Hematopoietic multipotent progenitor cell treated with erythropoietin and hydrocortisone succinate and interleukin-3 and kit ligand, for 4 days (in vitro differentiated cells): Measurements from ENCODE around the gene SINHCAF.

Source experiments
- DNase-seq: peaks from one replicate; pipeline ENCODE4 v3.0.0-alpha.2; 2015

The SINHCAF gene, protein sequence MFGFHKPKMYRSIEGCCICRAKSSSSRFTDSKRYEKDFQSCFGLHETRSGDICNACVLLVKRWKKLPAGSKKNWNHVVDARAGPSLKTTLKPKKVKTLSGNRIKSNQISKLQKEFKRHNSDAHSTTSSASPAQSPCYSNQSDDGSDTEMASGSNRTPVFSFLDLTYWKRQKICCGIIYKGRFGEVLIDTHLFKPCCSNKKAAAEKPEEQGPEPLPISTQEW

DNA sequence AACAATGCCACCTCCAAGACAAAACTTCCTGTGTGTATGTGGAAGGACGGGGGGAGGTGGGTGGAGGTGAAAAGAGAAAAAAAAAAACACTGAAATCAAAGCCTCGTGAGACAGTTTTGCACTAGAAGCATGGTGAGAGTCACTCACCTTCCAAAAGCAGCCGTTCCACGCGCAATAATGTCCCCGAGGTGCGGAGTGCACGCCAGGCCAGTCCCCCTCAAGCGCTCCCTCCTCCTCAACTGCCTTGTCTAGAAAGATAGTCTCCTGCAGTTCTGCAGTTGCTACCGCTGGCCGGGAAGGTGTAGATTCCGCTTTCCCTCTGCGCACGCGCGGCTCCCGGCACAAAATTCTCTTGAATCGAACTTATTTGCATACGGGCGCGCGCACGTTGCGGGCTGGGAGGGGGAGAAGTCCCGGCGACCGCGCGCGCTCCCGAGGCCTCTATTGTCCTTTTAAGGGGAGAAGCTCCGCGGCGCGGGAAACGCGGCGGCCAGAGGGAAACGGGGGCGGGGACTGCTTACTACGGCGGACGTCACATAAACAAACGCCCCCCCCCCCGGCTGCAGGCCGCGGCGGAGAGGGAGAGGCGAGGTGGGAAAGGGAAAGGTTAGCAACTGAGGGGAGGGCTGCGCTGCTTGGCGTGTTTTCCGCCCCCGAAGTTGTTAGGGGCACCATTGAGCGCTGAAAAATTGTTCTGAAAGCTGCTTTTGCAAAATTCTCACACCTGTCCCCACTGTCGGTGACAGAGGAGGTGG, at the start of gene SINHCAF:
TSS of gene SINHCAF (minus strand) at position 274 of the 755 bp plus-strand sequence. CDS start 27,946 bp downstream, outside the sequence.
- DNase-seq, result peak; percentile 100

DNA sequence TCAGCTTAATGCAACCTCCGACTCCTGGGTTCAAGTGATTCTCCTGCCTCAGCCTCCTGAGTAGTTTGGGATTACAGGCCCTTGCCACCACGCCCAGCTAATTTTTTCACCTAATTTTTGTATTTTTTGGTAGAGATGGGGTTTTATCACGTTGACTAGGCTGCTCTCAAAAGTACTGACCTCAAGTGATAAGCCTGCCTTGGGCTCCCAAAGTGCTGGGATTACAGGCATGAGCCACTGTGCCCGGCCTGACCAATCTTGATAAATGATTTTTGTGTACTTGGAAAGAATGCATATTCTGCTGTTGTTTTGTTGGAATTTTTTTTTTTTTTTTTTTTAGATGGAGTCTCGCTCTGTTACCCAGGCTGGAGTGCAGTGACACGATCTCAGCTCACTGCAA, 49.5 kb upstream of the SINHCAF start:
- peak; percentile 68 for DNase-seq

DNA sequence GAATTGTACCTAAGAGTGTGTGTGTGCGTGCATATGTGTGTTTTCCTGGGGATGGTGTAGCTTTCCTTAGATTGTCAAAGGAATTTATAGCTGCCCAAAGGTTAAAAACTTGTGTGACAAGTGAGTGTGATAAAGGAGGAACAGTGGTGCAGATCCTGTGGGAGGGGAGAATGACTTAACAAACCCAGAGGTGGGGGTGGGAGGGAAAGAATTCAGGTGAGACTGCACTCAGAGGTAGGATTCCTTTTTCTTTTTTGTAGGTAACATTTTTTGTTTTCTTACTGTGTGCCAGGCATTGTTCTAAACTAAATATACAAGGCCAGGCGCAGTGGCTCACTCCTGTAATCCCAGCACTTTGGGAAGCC, 45.3 kb upstream of the SINHCAF start:
- no peak for DNase-seq

DNA sequence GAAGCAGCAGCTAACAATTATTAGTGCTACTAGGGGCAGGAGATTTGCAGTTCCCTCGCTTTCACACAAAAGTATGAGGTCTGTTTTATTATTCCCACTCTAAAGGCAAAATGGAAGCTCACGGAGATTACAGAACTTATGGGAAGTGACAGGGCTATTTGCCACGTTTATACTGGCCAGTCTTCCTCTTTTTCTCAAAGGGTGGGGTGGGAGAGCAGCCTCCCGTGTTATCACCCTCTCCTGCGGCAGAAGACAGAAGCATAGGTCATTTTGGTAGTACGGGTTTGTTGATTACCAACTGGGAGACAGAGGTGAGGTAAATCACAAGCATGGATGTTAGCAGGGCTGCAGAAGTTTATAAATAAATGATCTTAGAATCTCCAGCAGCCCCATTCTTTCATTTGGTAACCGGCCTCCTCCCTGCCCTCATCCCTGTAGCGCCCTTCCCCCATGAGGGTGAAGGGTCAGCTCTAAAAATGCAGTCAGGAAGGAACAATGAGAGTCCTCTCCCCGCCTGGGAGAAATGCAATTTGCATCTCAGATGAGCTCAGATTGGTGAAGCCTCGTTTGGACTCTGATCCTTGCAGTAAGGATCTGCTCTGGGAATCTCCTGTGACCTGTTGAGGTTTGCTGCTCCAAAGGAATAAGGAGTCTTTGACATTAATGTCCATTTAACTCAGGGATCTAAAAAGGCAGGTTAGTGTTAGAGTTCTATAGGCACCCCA, 44.7 kb upstream of the SINHCAF start:
- DNase-seq, result no peak

DNA sequence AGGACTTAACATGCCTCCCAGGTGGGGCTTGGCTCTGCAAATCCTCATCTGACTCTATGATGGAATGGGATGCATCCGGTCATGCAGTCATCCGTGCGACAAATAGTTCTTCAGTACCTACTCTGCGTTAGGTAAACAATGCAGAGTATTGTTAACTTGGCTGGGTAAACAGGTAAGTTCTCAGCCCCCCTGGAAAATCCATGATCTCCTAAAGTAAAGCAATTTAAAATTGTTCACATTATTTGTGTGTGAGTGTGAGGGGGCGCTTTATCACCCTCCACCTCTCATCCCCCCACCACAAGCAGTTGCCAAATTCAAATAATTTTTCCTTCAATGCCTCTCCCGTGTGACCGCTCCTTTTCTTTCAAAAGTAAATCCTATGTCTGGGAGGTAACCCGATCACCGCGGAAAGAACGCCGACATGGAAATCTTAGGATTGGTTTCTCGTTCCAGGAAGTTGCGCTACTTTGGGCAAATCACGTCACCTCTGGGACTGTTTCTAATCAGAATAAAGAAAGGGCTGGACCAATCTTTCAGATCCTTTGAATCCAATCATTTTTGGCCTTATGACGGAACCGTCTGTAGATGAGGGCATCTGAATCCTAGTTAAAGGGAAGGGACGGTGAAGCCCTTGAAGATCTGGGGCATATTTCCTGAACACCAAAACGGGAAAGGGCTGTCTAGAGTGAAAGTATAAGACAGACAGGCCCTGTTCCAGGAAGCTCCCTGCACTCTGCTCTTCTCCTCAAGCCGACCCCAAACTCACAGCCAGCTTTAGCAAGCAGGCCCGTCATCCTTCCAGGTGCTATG, 44.0 kb upstream of the SINHCAF start:
- DNase-seq, result no peak

DNA sequence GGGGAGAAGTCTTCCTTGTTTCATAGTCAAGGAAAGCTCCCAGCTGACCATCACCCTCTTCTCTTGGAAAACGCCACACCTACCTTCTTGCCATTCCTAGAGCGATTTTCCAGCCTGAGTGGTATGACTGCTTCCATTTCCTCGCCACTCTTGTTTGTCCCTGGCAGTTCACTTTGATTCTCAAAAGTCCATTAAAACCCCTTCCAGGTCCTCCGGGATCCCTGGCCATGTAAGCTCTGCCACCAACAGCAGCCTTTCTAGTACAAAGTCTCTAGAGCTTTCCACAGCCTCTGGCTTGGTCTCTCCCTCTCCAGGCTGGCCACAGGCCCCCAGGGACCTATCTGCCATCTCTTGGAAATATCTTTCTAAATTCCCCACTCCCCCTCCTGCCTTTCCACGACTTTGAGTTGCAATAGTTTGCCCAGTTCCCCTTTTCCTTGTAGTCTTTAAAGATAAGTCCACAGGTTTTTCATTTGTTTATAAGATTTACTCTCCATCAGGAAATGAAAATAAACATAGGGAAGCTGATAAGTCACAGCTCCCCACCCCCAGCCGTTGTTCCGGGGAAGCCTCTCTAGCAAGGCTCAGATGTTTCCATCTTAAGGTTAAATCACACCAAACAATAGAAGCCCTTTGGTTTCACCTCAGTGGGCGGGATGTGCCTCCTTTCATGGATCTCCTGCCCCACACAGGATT, 42.9 kb upstream of the SINHCAF start:
- DNase-seq, result no peak

DNA sequence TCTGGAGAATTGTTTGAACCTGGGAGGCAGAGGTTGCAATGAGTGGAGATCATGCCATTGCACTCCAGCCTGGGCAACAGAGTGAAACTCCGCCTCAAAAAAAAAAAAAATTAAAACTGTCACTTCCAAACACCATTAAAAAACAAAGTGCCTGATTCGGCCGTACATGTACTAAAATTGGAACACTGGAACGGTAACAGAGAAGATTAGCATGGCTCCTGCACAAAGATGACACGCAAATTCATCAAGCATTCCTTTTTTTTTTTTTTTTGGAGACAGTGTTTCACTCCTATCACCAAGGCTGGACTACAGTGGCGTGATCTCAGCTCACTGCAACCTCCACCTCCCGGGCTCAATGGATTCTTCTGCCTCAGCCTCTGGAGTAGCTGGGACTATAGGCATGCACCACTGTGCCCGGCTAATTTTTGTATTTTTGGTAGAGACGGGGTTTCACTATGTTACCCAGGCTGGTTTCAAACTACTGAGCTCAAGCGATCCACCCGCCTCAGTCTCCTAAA, 40.2 kb upstream of the SINHCAF start:
- DNase-seq, result no peak

DNA sequence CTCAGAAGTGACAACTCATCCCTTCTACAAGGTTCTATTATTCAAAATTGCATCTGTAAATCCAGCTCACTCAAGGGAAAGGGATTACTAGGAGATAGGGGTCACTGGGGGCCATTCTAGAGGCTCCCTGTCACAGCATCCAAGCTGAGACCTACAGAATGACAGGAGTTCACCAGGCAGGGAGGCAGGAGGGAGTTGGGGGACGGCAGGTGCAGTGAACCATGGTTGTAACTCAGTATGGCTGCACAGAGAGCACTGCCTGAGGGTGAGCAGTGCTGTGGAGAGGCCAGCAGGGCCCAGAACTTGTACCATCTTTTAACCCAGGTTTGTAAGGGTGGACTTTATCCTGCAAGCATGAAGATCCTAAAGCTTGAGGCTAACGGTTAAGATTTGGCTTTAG, 37.9 kb upstream of the SINHCAF start:
- DNase-seq, result no peak

DNA sequence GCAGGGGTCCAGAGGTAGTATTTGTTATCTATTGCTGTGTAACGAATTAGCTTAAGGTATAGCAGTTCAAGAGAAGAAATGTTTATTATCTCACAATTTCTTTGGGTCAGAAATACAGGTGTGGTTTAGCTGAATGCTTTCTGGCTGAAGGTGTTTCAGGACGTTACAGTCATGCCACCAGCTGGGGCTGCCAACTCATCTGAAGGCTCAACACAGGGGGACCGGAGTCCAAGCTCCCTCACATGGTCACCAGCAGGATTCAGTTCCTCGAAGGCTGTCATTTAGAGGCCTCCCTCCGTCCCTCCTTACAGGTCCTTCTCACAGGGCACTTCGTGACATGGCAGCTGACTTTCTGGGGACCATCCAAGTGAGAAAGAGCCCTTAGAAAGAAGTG, 37.5 kb upstream of the SINHCAF start:
- peak; percentile 20 for DNase-seq

DNA sequence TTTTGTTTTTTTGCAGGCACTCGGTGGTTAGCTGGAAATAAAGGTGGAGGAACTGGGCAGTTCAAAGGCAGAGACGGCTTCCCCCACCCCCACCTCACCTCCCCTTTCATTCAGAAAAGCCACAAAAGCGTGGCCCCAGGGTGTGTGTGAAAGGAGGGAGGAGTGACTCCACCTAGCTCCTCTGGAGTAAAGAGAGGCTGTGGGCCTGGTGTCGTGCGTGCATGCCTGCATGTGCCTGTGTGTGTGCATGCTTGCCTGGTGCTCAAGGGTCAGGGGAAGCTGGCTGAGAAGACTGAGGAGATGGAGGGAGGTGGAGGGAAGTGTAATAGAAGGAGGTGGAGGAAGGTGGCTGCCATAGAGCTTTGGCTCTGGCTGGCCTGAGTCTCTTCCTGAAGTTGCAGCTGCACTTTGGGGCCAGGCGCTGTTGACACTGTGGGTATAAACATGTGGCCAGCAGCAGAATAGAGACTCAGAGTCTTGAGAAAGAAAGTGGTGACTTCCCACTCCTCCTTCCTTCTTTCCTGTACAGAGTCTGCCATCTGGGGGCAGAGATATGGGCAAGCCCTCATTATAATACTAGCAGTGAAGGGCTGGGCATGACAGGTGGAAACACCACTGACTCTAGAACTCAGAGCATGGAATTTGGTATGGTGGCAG, 36.9 kb upstream of the SINHCAF start:
- peak; percentile 93 for DNase-seq

DNA sequence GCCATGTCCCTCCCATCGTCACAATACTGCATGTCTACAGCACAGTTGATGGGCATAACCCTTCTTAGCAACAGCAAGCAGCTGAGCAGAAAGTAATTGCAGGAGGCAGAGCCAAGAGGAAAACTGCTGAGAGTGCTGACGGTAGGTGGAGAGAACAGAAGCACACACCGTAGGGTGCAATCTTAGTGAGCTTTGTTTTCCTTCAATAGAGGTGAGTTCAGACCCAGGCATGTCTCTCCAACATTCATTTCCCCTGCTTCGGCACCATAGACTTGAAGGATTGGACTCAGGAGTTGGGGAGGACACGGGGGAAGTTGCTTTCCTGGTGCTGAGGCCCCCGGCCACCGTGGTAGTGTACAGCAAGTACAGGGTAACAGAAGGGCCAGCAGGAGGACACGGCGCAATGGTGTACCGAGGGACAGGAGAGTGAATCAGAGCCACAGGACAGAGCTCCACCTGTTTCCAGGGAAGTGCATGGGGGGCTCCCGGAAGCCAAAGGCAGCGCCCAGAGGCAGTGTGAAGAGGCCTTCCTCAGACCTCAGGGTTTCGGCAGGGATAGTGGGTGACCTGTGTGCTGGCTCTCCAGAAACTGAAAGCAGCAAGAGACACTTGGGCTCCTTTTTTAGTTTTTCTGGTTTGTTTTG, 36.3 kb upstream of the SINHCAF start:
- DNase-seq, result peak; percentile 43

DNA sequence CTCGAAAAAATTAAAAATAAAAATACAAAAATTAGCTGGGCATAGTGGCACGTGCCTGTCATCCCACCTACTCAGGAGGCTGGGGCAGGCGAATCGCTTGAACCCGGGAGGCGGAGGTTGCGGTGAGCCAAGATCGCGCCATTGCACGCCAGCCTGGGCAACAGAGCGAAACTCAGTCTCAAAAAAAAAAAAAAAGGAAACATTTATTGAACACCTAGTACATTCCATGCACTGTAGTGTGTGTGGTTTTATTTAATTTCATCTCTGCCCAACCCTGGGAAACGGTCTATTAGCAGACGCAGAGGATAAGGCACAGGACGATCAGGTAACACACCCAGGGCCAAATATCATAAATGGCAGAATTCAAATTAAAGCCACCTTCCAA, 35.8 kb upstream of the SINHCAF start:
- no peak for DNase-seq

DNA sequence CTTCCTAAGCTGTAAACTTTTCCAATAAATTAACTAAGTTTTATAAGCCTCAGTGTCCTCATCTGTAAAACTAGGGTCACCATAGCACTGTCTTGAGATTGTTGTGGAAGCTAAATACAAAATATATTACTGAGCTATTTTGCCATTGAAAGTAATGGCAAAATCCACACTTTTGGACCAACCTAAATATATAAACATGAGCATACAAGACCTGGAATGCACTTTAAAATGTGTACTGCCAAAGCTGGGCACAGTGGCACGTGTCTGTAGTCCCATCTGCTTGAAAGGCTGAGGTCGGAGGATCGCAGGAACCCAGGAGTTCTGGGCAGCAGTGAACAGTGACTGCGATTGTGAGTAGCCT, 29.8 kb upstream of the SINHCAF start:
- no peak for DNase-seq

DNA sequence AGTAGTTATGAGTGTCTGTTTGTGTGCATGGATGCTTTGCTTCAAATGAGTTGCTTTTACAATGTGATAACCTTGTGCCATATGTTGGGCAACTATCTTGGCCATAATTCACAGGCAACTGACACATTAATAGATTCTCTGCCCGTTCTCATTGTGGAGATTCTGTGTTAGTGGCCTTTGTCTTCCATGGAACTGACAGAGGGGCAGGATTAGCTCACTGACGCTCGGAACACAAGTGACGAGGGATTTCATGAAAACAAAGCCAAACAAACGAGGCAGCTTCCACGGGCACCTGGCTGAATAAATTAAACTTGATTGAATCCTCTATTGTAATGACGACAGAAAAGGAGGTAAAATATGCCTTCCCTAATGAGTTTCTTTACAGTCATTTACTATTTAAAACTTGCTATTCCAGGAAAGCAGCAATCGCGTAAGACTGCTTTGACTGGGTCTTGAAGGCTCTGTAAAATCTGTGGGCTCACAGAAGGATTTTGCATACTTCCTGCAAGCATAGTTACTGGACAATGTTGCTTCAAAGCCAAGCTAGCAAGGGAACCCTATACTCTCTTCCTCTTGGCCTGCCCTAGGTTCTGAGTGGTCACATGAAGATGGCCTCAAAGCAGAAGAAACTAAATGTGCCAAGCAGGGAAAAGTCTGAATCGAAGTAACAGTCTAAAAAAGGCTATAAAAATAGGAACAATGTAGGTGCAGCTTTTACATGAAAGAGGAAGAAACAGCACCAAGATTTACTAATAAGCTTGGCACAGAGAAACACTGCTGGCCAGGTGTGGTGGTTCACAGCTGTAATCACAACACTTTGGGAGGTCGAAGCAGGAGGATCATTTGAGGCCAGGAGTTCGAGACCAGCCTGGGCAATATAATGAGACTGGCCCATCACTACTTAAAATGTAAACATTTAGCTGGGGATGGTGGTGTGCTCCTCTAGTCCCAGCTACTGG, 28.1 kb upstream of the SINHCAF start:
- peak; percentile 25 for DNase-seq

DNA sequence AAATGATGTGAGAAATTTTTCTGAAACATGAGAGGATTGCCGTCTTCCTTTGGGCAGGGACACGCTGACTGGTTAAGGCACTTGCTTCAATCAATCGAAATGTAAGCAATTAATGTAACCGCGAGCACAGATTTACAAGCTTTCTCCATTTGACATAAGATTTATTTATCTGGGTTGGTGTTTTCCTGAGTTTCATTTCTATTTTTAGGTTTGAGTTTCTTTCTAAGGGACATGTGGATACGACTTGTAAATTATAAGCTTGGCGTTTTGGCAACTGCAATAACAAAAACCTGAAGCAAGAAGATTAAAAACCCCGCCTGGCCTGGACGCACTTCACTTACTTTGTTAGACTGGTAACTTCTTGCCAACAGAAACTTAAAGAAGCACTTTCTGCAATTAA, 20.3 kb upstream of the SINHCAF start:
- no peak for DNase-seq

DNA sequence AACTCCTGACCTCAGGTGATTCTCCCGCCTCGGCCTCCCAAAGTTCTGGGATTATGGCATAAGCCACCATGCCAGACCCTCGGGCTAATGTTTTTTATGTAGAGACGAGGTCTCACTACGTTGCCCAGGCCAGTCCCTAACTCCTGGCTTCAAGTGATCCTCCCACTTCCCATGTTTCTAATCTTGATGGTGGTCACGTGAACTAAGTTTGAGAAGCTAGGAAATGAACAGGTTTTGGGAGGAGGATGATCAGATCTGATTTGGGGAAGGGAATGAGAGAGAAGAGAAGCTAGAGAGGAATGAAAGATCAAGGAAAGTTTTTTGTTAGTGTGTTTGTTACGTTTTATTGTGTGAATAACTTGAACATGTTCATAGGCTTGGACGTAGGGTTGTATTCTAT, 17.2 kb upstream of the SINHCAF start:
- no peak for DNase-seq

DNA sequence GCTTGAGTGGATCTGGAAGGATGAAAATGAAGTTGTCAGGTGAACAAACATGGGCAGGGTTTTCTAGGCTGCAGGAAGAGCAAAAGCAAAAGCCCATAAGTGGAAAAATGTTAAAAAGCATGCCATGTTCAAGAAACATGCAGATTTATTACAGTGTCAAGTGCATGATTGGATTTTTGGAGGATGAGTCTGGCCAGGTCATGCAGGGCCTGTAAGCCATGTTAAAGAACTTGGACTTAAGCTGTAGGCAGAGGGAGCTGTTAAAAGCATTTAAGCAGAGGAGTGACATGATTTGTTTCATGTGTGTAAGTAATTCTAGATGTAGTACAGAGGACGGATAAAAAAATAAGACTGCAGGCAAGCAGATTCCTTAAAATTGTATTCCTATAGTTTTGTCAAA, 16.3 kb upstream of the SINHCAF start:
- no peak for DNase-seq

DNA sequence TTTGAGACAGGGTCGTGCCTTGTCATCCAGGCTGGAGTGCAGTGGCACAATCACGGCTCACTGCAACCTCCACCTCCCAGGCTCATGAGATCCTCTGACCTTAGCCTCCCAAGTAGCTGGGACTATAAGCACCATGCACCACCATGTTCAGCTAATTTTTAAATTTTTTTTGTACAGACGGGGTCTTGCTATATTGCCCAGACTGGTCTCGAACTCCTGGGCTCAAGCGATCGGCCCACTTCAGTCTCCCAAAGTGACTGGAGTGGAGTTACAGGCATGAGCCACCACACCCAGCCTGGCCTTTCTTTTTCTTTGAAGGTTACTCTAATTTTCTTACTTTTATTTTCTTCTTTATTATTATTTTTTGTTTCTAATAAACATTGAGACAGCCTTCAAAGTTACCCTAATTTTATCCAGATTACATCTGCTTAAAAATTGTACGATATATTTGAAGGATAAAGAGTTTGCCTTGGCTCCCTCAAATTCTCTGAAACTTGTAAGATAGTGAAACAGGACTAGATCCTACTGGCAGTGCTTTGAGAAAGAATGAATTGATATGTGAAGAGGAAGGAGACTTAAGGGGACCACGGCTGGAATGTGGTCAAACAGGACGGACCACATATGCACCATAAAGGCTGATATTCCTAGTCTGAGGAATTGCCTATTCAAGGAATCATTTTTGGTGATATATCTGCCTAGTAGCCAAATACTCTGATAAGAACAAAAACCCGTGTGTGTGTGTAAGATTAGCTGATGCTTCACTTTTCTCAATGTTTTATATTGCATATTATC, 14.1 kb upstream of the SINHCAF start:
- no peak for DNase-seq

DNA sequence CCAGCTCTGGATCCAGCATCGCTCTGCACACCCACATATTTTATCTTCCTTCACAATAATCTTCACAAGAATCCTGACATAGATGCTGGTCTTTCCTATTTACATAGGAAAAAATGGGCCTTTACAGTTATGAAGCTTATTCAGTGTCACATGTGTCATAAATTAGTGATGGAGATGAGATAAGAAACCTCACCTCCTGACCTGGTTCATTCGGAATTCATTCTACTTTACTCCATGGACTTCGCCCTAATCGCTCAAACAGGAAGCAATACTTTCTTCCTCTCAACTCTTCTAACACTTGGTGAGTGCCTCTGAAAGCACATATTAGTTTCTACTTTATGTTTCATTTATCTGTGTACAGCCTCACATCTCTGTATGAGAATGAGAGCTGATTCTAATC, 12.0 kb upstream of the SINHCAF start:
- no peak for DNase-seq
